MM.1S (cell line): ENCODE results near the gene SIAE.

ENCODE experiments used
- EZH2 ChIP-seq: fragments of 300-600 bp; sonication (generic); optimal IDR thresholded peaks from 2 replicates; pipeline ENCODE3; 2017; ENCODE audit warnings: low read depth, mild to moderate bottlenecking, antibody characterized with exemption, low read length, mixed read lengths
- TF ChIP-seq, protein P1 (sequence below): fragments of 300-600 bp; sonication (generic); IDR thresholded peaks from 2 replicates; pipeline ENCODE4 v1.5.1; 2016; ENCODE audit warnings: antibody characterized with exemption, low read length, mixed read lengths

- TF ChIP-seq EZH2: no peak
- TF ChIP-seq, protein P1, sequence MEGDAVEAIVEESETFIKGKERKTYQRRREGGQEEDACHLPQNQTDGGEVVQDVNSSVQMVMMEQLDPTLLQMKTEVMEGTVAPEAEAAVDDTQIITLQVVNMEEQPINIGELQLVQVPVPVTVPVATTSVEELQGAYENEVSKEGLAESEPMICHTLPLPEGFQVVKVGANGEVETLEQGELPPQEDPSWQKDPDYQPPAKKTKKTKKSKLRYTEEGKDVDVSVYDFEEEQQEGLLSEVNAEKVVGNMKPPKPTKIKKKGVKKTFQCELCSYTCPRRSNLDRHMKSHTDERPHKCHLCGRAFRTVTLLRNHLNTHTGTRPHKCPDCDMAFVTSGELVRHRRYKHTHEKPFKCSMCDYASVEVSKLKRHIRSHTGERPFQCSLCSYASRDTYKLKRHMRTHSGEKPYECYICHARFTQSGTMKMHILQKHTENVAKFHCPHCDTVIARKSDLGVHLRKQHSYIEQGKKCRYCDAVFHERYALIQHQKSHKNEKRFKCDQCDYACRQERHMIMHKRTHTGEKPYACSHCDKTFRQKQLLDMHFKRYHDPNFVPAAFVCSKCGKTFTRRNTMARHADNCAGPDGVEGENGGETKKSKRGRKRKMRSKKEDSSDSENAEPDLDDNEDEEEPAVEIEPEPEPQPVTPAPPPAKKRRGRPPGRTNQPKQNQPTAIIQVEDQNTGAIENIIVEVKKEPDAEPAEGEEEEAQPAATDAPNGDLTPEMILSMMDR: peak; percentile 79
Measured at GRCh38 chr11:124644426-124645280, 28.9 kb downstream of the SIAE start.
